GM19463 (cell line): ENCODE data around the gene CFAP299.
A peak's percentile ranks its signal among the peaks of the same experiment; 100 is the strongest.
"Not testable (repeated sequence)": the region's sequence is repeated elsewhere in the genome, so short reads cannot be mapped to it uniquely, and the experiment has no call there.

Source experiments
- ATAC-seq: cut with Tn5 transposase; IDR thresholded peaks from one replicate; pipeline ENCODE4 v1.9.1; 2021; ENCODE audit warnings: mild to moderate bottlenecking, moderate library complexity; ENCODE audit not compliant: unreplicated experiment

CFAP299 gene

GRCh38 chr4:80335554-80336358 is at the start of gene CFAP299:
CFAP299 (plus strand) TSS chr4:80335730.
- peak; percentile 96 for ATAC-seq

- ATAC-seq: no peak
Measured at GRCh38 chr4:80286451-80286850, 49.1 kb upstream of the CFAP299 start.

GRCh38 chr4:80290665-80291064 is 44.9 kb upstream of the CFAP299 start:
- not testable (repeated sequence) for ATAC-seq

GRCh38 chr4:80294206-80294605 is 41.3 kb upstream of the CFAP299 start:
- no peak for ATAC-seq

- ATAC-seq: no peak
Measured at GRCh38 chr4:80295336-80295735, 40.2 kb upstream of the CFAP299 start.

- no peak for ATAC-seq
Measured at GRCh38 chr4:80295826-80296225, 39.7 kb upstream of the CFAP299 start.

- ATAC-seq: no peak
Measured at GRCh38 chr4:80301884-80302283, 33.6 kb upstream of the CFAP299 start.

GRCh38 chr4:80302616-80303223 is 32.8 kb upstream of the CFAP299 start:
- ATAC-seq: no peak

- no peak for ATAC-seq
Measured at GRCh38 chr4:80305466-80305865, 30.1 kb upstream of the CFAP299 start.

- no peak for ATAC-seq
Measured at GRCh38 chr4:80306260-80306659, 29.3 kb upstream of the CFAP299 start.

GRCh38 chr4:80307183-80307735 is 28.3 kb upstream of the CFAP299 start:
- ATAC-seq: no peak

- no peak for ATAC-seq
Measured at GRCh38 chr4:80307774-80308465, 27.6 kb upstream of the CFAP299 start.

- no peak for ATAC-seq
Measured at GRCh38 chr4:80308466-80308822, 27.1 kb upstream of the CFAP299 start.

GRCh38 chr4:80309294-80310004 is 26.1 kb upstream of the CFAP299 start:
- no peak for ATAC-seq

- ATAC-seq: no peak
Measured at GRCh38 chr4:80311130-80311529, 24.4 kb upstream of the CFAP299 start.

- no peak for ATAC-seq
Measured at GRCh38 chr4:80312124-80312523, 23.4 kb upstream of the CFAP299 start.

GRCh38 chr4:80313627-80314026 is 21.9 kb upstream of the CFAP299 start:
- ATAC-seq: no peak

- not testable (repeated sequence) for ATAC-seq
Measured at GRCh38 chr4:80315848-80316247, 19.7 kb upstream of the CFAP299 start.

GRCh38 chr4:80321341-80321740 is 14.2 kb upstream of the CFAP299 start:
- ATAC-seq: no peak

- no peak for ATAC-seq
Measured at GRCh38 chr4:80321776-80322175, 13.8 kb upstream of the CFAP299 start.

GRCh38 chr4:80322716-80323115 is 12.8 kb upstream of the CFAP299 start:
- no peak for ATAC-seq
